ENCODE data around the gene DLG2. TPM values are rescaled to one million over a fixed set of nuclear protein-coding genes. Genes with fewer than 3 reads are reported as not detected.
A peak's percentile ranks its signal among the peaks of the same experiment; 100 is the strongest.

Gene DLG2
- total and polyA plus RNA-seq, 7 donors, result 0.60 to 25.8 (median 9.7) TPM; not detected in 1

- Histone ChIP-seq H3K27me3 (no peaks in the 10 kb centered on the region), H3K4me3 (no peak overlapping the region), H3K27ac (no peak overlapping the region), H3K4me1 (no peaks in the 10 kb centered on the region), H3K9me3 (no peaks in the 10 kb centered on the region), H3K36me3 (no peaks in the 10 kb centered on the region)
- TF ChIP-seq POLR2AphosphoS5 (IDR thresholded peaks at IDR 0.05) (no peak), POLR2A (IDR thresholded peaks at IDR 0.05) (no peak), CTCF (IDR thresholded peaks at IDR 0.05) (peak in 1 of 4 experiments; percentile 12)
- no peak for DNase-seq
- WGBS, 2 donors, result 4 to 20% methylated on average over 3 of the region's 3 CpGs
- intact Hi-C loops (cut with DNase I), result no loop called here
Measured at GRCh38 chr11:84780689-84781293, 846.4 kb downstream of the DLG2 start.

GRCh38 chr11:84775503-84775902, 851.6 kb downstream of the DLG2 start:
- no peak overlapping the region for H3K27ac ChIP-seq
- WGBS, 2 donors, result 94 to 95% methylated on average over 2 of the region's 2 CpGs
- H3K4me1 ChIP-seq, result no peaks in the 10 kb centered on the region
- intact Hi-C loops (cut with DNase I), result no loop called here
- H3K4me3 ChIP-seq, result no peak overlapping the region
- no peak for DNase-seq
- no peaks in the 10 kb centered on the region for H3K36me3 ChIP-seq
- no peak for TF ChIP-seq POLR2AphosphoS5 (IDR thresholded peaks at IDR 0.05)
- TF ChIP-seq EP300 (IDR thresholded peaks at IDR 0.05), result no peak
- TF ChIP-seq CTCF (IDR thresholded peaks at IDR 0.05), result no peak
- TF ChIP-seq POLR2A (IDR thresholded peaks at IDR 0.05), result no peak
- H3K9me3 ChIP-seq, result peaks cover 0 to 6% (median 1%) of the 10 kb centered on the region in 4 donors
- H3K27me3 ChIP-seq, result no peaks in the 10 kb centered on the region

- intact Hi-C loops (cut with DNase I), result no loop called here
- Histone ChIP-seq H3K4me1 (no peaks in the 10 kb centered on the region), H3K27me3 (no peaks in the 10 kb centered on the region), H3K4me3 (no peak overlapping the region), H3K27ac (no peak overlapping the region), H3K36me3 (no peaks in the 10 kb centered on the region), H3K9me3 (no peaks in the 10 kb centered on the region)
- DNase-seq, result no peak
- no peak for TF ChIP-seq CTCF (IDR thresholded peaks at IDR 0.05)
- TF ChIP-seq POLR2AphosphoS5 (IDR thresholded peaks at IDR 0.05), result no peak
- no peak for TF ChIP-seq EP300 (IDR thresholded peaks at IDR 0.05)
- no peak for TF ChIP-seq POLR2A (IDR thresholded peaks at IDR 0.05)
Measured at GRCh38 chr11:84763931-84764330, 863.2 kb downstream of the DLG2 start.

GRCh38 chr11:84757711-84758110, 869.4 kb downstream of the DLG2 start:
- WGBS, 2 donors, result 64 to 89% methylated on average over 2 of the region's 2 CpGs
- DNase-seq, result no peak
- H3K27ac ChIP-seq, result no peak overlapping the region
- H3K4me1 ChIP-seq, result no peaks in the 10 kb centered on the region
- intact Hi-C loops (cut with DNase I), result no loop called here
- no peaks in the 10 kb centered on the region for H3K36me3 ChIP-seq
- no peaks in the 10 kb centered on the region for H3K27me3 ChIP-seq
- no peaks in the 10 kb centered on the region for H3K9me3 ChIP-seq
- H3K4me3 ChIP-seq, result no peak overlapping the region
- TF ChIP-seq POLR2AphosphoS5 (IDR thresholded peaks at IDR 0.05) (no peak), CTCF (IDR thresholded peaks at IDR 0.05) (no peak), POLR2A (IDR thresholded peaks at IDR 0.05) (no peak), EP300 (IDR thresholded peaks at IDR 0.05) (no peak)

GRCh38 chr11:84751371-84751770, 875.8 kb downstream of the DLG2 start:
- no peak for TF ChIP-seq CTCF (IDR thresholded peaks at IDR 0.05)
- TF ChIP-seq POLR2AphosphoS5 (IDR thresholded peaks at IDR 0.05), result no peak
- no peak for TF ChIP-seq EP300 (IDR thresholded peaks at IDR 0.05)
- no peak for TF ChIP-seq POLR2A (IDR thresholded peaks at IDR 0.05)
- Histone ChIP-seq H3K27me3 (no peaks in the 10 kb centered on the region), H3K9me3 (no peaks in the 10 kb centered on the region), H3K4me1 (no peaks in the 10 kb centered on the region), H3K36me3 (no peaks in the 10 kb centered on the region), H3K4me3 (no peak overlapping the region), H3K27ac (no peak overlapping the region)
- 45 to 79% methylated on average over 2 of the region's 2 CpGs for WGBS, 2 donors
- intact Hi-C loops (cut with DNase I), result no loop called here
- DNase-seq, result no peak

Data from sigmoid colon (tissue), 7 donors.